ENCODE data around the gene TAF15. TPM values are rescaled to one million over a fixed set of nuclear protein-coding genes. Genes with fewer than 3 reads are reported as not detected.

TAF15 gene
- polyA plus RNA-seq, 1 donor (not counting 4 experiments of a cell fraction or from before 2014, with no cell fraction given), result 101 TPM

GRCh38 chr17:35844547-35844946 is 35.3 kb downstream of the TAF15 start:
- Histone ChIP-seq H2AFZ (ENCODE audit: control insufficient read depth, low read length) (no peak overlapping the region), H3K27me3 (ENCODE audit: control insufficient read depth, extremely low read depth, insufficient read depth, low read length) (no peaks in the 10 kb centered on the region), H3K79me2 (ENCODE audit: control insufficient read depth, insufficient read depth, low read length) (no peaks in the 10 kb centered on the region), H3K9me3 (ENCODE audit: control insufficient read depth, low read depth, low read length) (no peaks in the 10 kb centered on the region), H3K9me1 (ENCODE audit: control insufficient read depth, extremely low read depth, insufficient read depth, low read length) (no peaks in the 10 kb centered on the region), H3K36me3 (ENCODE audit: control insufficient read depth in 2 of 2, extremely low read depth in 1 of 2, insufficient read depth in 2 of 2, low read length in 2 of 2) (peaks cover 27 to 40% of the 10 kb centered on the region in 2 experiments), H3K27ac (ENCODE audit: control insufficient read depth, insufficient read depth, low read length) (no peak overlapping the region), H4K20me1 (ENCODE audit: control insufficient read depth, extremely low read depth, insufficient read depth, low read length) (no peaks in the 10 kb centered on the region), H3K4me3 (ENCODE audit: control insufficient read depth in 2 of 3, extremely low read depth in 1 of 3, insufficient read depth in 2 of 3, low read depth in 1 of 3, low read length in 3 of 3) (no peak overlapping the region), H3K4me1 (ENCODE audit: control insufficient read depth, extremely low read depth, insufficient read depth, low read length) (no peaks in the 10 kb centered on the region), H3K4me2 (ENCODE audit: control insufficient read depth, extremely low read depth, insufficient read depth, low read depth, low read length) (no peak overlapping the region), H3K9ac (ENCODE audit: control insufficient read depth, extremely low read depth, insufficient read depth, low read length) (no peak overlapping the region)
- dilution Hi-C loops (cut with MboI; ENCODE audit: extremely low pct_ligation_motif_present, low sequenced_read_pairs), result no loop called here
- FAIRE-seq (no peak), DNase-seq (ENCODE audit: low read depth, low spot score) (no peak)
- TF ChIP-seq EZH2 (IDR thresholded peaks at IDR 0.05; ENCODE audit: low read length) (no peak), CTCF (optimal IDR thresholded peaks at IDR 0.05 in 1 of 3, IDR thresholded peaks at IDR 0.05 in 1 of 3, conservative IDR thresholded peaks at IDR 0.05 in 1 of 3; ENCODE audit: extremely low read depth in 1 of 3, insufficient read depth in 2 of 3, low read length in 3 of 3) (no peak)

- no peaks in the 10 kb centered on the region for H3K4me1 ChIP-seq (ENCODE audit: control insufficient read depth, extremely low read depth, insufficient read depth, low read length)
- no peak overlapping the region for H3K9ac ChIP-seq (ENCODE audit: control insufficient read depth, extremely low read depth, insufficient read depth, low read length)
- H3K36me3 ChIP-seq (ENCODE audit: control insufficient read depth in 2 of 2, extremely low read depth in 1 of 2, insufficient read depth in 2 of 2, low read length in 2 of 2), result peaks cover 27 to 39% of the 10 kb centered on the region in 2 experiments
- H2AFZ ChIP-seq (ENCODE audit: control insufficient read depth, low read length), result no peak overlapping the region
- TF ChIP-seq EZH2 (IDR thresholded peaks at IDR 0.05; ENCODE audit: low read length) (no peak), CTCF (optimal IDR thresholded peaks at IDR 0.05 in 1 of 3, IDR thresholded peaks at IDR 0.05 in 1 of 3, conservative IDR thresholded peaks at IDR 0.05 in 1 of 3; ENCODE audit: extremely low read depth in 1 of 3, insufficient read depth in 2 of 3, low read length in 3 of 3) (no peak)
- DNase-seq (ENCODE audit: low read depth, low spot score), result no peak
- no peak for FAIRE-seq
- H3K4me3 ChIP-seq (ENCODE audit: control insufficient read depth in 2 of 3, extremely low read depth in 1 of 3, insufficient read depth in 2 of 3, low read depth in 1 of 3, low read length in 3 of 3), result no peak overlapping the region
- H3K9me3 ChIP-seq (ENCODE audit: control insufficient read depth, low read depth, low read length), result no peaks in the 10 kb centered on the region
- H3K9me1 ChIP-seq (ENCODE audit: control insufficient read depth, extremely low read depth, insufficient read depth, low read length), result no peaks in the 10 kb centered on the region
- H3K27ac ChIP-seq (ENCODE audit: control insufficient read depth, insufficient read depth, low read length), result no peak overlapping the region
- H4K20me1 ChIP-seq (ENCODE audit: control insufficient read depth, extremely low read depth, insufficient read depth, low read length), result no peaks in the 10 kb centered on the region
- dilution Hi-C loops (cut with MboI; ENCODE audit: extremely low pct_ligation_motif_present, low sequenced_read_pairs), result no loop called here
- no peaks in the 10 kb centered on the region for H3K27me3 ChIP-seq (ENCODE audit: control insufficient read depth, extremely low read depth, insufficient read depth, low read length)
- H3K79me2 ChIP-seq (ENCODE audit: control insufficient read depth, insufficient read depth, low read length), result no peaks in the 10 kb centered on the region
- no peak overlapping the region for H3K4me2 ChIP-seq (ENCODE audit: control insufficient read depth, extremely low read depth, insufficient read depth, low read depth, low read length)
Measured at GRCh38 chr17:35846055-35846809, 36.9 kb downstream of the TAF15 start.

Data from keratinocyte (primary cell).